WTC11 (cell line): ENCODE results near the gene IFNLR1. TPM values are rescaled to one million over a fixed set of nuclear protein-coding genes. Genes with fewer than 3 reads are reported as not detected.

Experiments
- ATAC-seq: fragments of 200-7000 bp; cut with Tn5 transposase; 2 replicates; pipeline ENCODE4 v1.10.0; 2021; ENCODE audit warnings: mild to moderate bottlenecking, moderate library complexity
- CTCF ChIA-PET: fragments of 300-600 bp; sonication (Branson Sonifier 250); formaldehyde crosslinking; loops from one replicate; lab custom pipeline; 2021; ENCODE audit warnings: antibody characterized with exemption; lab: Charles Lee
- POLR2A ChIA-PET: fragments of 350-600 bp; sonication (Branson Sonifier 250); formaldehyde crosslinking; loops from one replicate; lab custom pipeline; 2021; ENCODE audit warnings: antibody characterized with exemption; lab: Charles Lee
- DNase-seq: peaks from one replicate; pipeline ENCODE4 v3.0.0; 2021; ENCODE audit warnings: low spot score
- H3K27ac Mint-ChIP-seq: 2 replicates; pipeline ENCODE4 v1.8.0; 2021; ENCODE audit warnings: mixed read lengths
- H3K27me3 Mint-ChIP-seq: 2 replicates; pipeline ENCODE4 v1.8.0; 2021; ENCODE audit warnings: low read depth, mild to moderate bottlenecking, moderate library complexity, mixed read lengths
- H3K36me3 Mint-ChIP-seq: 2 replicates; pipeline ENCODE4 v1.8.0; 2021; ENCODE audit warnings: mixed read lengths
- H3K4me1 Mint-ChIP-seq: 2 replicates; pipeline ENCODE4 v1.8.0; 2022; ENCODE audit warnings: mixed read lengths
- H3K4me3 Mint-ChIP-seq: 2 replicates; pipeline ENCODE4 v1.8.0; 2021; ENCODE audit warnings: mild to moderate bottlenecking, moderate library complexity, mixed read lengths
- H3K9me3 Mint-ChIP-seq: 2 replicates; pipeline ENCODE4 v1.8.0; 2021; ENCODE audit warnings: mixed read lengths
- ATF2 ChIP-seq: sonication (generic); formaldehyde crosslinking; IDR thresholded peaks from 2 replicates; pipeline ENCODE4 v1.8.1; 2022; ENCODE audit warnings: low read depth, missing genetic modification reagents, borderline replicate concordance
- ATF6 ChIP-seq: sonication (generic); formaldehyde crosslinking; IDR thresholded peaks from 2 replicates; pipeline ENCODE4 v1.8.1; 2023; ENCODE audit warnings: mild to moderate bottlenecking, missing genetic modification reagents
- CREB1 ChIP-seq: sonication (generic); formaldehyde crosslinking; IDR thresholded peaks from 2 replicates; pipeline ENCODE4 v1.8.0; 2023; ENCODE audit warnings: mild to moderate bottlenecking, missing genetic modification reagents
- KAT7 ChIP-seq: sonication (generic); formaldehyde crosslinking; IDR thresholded peaks from 2 replicates; pipeline ENCODE4 v1.8.1; 2023; ENCODE audit warnings: missing genetic modification reagents, mild to moderate bottlenecking, borderline replicate concordance
- MXD4 ChIP-seq: fragments of 250-450 bp; sonication (Bioruptor Pico); IDR thresholded peaks from 2 replicates; pipeline ENCODE4 v1.8.0; 2021; ENCODE audit warnings: mild to moderate bottlenecking, moderate library complexity, borderline replicate concordance
- MYBL2 ChIP-seq: sonication (generic); formaldehyde crosslinking; IDR thresholded peaks from 2 replicates; pipeline ENCODE4 v1.8.1; 2023; ENCODE audit warnings: mild to moderate bottlenecking, moderate library complexity, missing genetic modification reagents
- NR1H2 ChIP-seq: sonication (generic); formaldehyde crosslinking; IDR thresholded peaks from 2 replicates; pipeline ENCODE4 v1.9.0; 2021; ENCODE audit warnings: mild to moderate bottlenecking, moderate library complexity, missing genetic modification reagents
- NR3C1 ChIP-seq: sonication (generic); formaldehyde crosslinking; conservative IDR thresholded peaks from 2 replicates; pipeline ENCODE4 v1.8.1; 2023; ENCODE audit warnings: low read depth, mild to moderate bottlenecking, missing genetic modification reagents
- OVOL2 ChIP-seq: fragments of 250-450 bp; sonication (Bioruptor Pico); IDR thresholded peaks from 2 replicates; pipeline ENCODE4 v1.9.0; 2021; ENCODE audit warnings: mild to moderate bottlenecking, borderline replicate concordance
- RELA ChIP-seq: sonication (generic); formaldehyde crosslinking; IDR thresholded peaks from 2 replicates; pipeline ENCODE4 v1.8.1; 2022; ENCODE audit warnings: missing genetic modification reagents, mild to moderate bottlenecking, borderline replicate concordance
- RORB ChIP-seq: fragments of 250-450 bp; sonication (Bioruptor Pico); IDR thresholded peaks from 2 replicates; pipeline ENCODE4 v1.9.0; 2021; ENCODE audit warnings: mild to moderate bottlenecking
- STAT6 ChIP-seq: sonication (generic); formaldehyde crosslinking; conservative IDR thresholded peaks from 2 replicates; pipeline ENCODE4 v1.8.1; 2023; ENCODE audit warnings: mild to moderate bottlenecking, low read depth, missing genetic modification reagents, moderate library complexity
- TEAD1 ChIP-seq: sonication (generic); formaldehyde crosslinking; IDR thresholded peaks from 2 replicates; pipeline ENCODE4 v1.8.0; 2022; ENCODE audit warnings: mild to moderate bottlenecking, missing genetic modification reagents
- TEAD4 ChIP-seq: sonication (generic); formaldehyde crosslinking; IDR thresholded peaks from 2 replicates; pipeline ENCODE4 v1.8.0; 2022; ENCODE audit warnings: mild to moderate bottlenecking, missing genetic modification reagents
- TP53 ChIP-seq: sonication (generic); formaldehyde crosslinking; IDR thresholded peaks from 2 replicates; pipeline ENCODE4 v1.8.1; 2023; ENCODE audit warnings: mild to moderate bottlenecking, missing genetic modification reagents
- USF2 ChIP-seq: sonication (generic); formaldehyde crosslinking; IDR thresholded peaks from 2 replicates; pipeline ENCODE4 v1.8.1; 2023; ENCODE audit warnings: mild to moderate bottlenecking, missing genetic modification reagents, moderate library complexity
- ZNF263 ChIP-seq: sonication (generic); formaldehyde crosslinking; IDR thresholded peaks from 2 replicates; pipeline ENCODE4 v1.8.1; 2022; ENCODE audit warnings: low read depth, mild to moderate bottlenecking, moderate library complexity, missing genetic modification reagents
- ZNF416 ChIP-seq: fragments of 250-450 bp; sonication (Bioruptor Pico); IDR thresholded peaks from 2 replicates; pipeline ENCODE4 v1.9.0; 2021; ENCODE audit warnings: mild to moderate bottlenecking, inconsistent platforms
- ZNF532 ChIP-seq: fragments of 250-450 bp; sonication (Bioruptor Pico); IDR thresholded peaks from 2 replicates; pipeline ENCODE4 v1.9.0; 2021; ENCODE audit warnings: mild to moderate bottlenecking, borderline replicate concordance
- total RNA-seq: library from RNA; stranded (reverse); gene quantifications from 3 replicates; pipeline ENCODE4 v1.2.3, GENCODE V29; 2021
- TF ChIP-seq, protein P1 (sequence below): sonication (generic); formaldehyde crosslinking; IDR thresholded peaks from 2 replicates; pipeline ENCODE4 v1.8.0; 2022; ENCODE audit warnings: mild to moderate bottlenecking, missing genetic modification reagents
- TF ChIP-seq, protein P2 (sequence below): sonication (generic); formaldehyde crosslinking; IDR thresholded peaks from 2 replicates; pipeline ENCODE4 v1.8.1; 2023; ENCODE audit warnings: mild to moderate bottlenecking, missing genetic modification reagents, moderate library complexity

Gene IFNLR1
- total RNA-seq, 1 experiment from 2014 or later = 6.6 TPM

DNA sequence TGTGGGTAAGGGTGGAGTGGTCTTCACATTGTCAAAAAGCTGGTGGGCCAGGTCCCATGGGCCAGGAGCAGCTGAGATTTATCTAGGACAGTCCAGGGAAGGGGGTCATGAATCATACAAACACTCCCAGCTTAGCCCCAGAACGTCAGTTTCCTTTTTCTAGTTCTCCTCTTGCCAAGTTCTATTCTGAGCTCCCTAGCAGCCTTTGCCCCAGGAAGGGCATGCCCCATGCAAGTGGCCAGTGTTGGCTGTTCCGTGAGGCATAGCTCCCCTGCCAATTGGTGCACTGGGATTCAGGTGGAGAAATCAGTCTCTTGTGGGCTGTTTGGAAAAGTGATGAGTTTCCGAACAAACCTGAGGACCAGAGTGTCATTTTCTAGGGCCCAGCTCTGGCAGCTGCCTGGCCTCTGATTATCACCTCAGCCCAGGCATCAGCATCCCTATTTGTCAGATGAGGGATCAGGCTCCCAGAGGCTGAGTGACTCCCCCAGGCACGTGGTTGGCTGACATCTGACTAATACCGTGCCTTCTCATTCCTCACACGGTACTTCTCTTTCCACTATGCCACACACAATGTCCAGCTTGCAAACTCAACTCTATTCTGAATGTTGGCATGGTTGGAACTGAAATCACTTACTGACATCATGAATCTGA lies 60.9 kb downstream of the IFNLR1 start:
- peaks cover 17% of the 10 kb centered on the region for H3K9me3 Mint-ChIP-seq
- ATAC-seq = no peak
- TF ChIP-seq ATF2 (CRISPR knock-in tag) (no peak), TP53 (CRISPR knock-in tag) (no peak), ZNF532 (CRISPR knock-in tag) (no peak), TEAD1 (CRISPR knock-in tag) (no peak)
- TF ChIP-seq, protein P1, sequence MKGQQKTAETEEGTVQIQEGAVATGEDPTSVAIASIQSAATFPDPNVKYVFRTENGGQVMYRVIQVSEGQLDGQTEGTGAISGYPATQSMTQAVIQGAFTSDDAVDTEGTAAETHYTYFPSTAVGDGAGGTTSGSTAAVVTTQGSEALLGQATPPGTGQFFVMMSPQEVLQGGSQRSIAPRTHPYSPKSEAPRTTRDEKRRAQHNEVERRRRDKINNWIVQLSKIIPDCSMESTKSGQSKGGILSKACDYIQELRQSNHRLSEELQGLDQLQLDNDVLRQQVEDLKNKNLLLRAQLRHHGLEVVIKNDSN (CRISPR knock-in tag) = no peak
- H3K4me3 Mint-ChIP-seq = no peak overlapping the region
- no peak for DNase-seq
- H3K36me3 Mint-ChIP-seq = peaks cover 15% of the 10 kb centered on the region
- CTCF ChIA-PET = interaction anchor here (0.8 to 1.3 kb wide), 5 partner anchors 11 to 315 kb away, joined by 3 to 4 read pairs (median 3); no protein-coding TSS in a partner anchor
- H3K4me1 Mint-ChIP-seq = peaks cover 12% of the 10 kb centered on the region
- POLR2A ChIA-PET = no interaction called here
- no peak overlapping the region for H3K27ac Mint-ChIP-seq
- no peaks in the 10 kb centered on the region for H3K27me3 Mint-ChIP-seq

DNA sequence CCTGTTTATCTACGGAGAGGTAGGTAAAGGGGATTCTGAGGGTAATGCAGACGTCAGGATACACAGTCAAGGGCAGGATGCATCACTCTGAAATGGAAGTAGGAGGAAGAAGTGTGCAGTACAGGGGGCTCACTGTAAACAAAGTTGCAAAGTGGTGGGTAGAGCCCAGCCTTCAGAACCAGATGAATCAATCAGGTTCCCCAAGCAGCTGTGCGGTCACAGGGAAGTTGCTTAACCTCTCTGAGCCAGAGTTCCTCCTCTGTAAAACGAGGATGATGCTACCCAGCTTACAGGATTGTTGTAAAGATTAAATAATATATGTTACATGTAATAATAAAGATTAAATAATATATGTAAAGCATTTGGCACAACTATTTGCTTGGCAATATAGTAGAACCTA lies 61.6 kb downstream of the IFNLR1 start:
- Mint-ChIP-seq H3K36me3 (peaks cover 9% of the 10 kb centered on the region), H3K4me1 (peaks cover 13% of the 10 kb centered on the region), H3K27me3 (no peaks in the 10 kb centered on the region), H3K9me3 (peaks cover 11% of the 10 kb centered on the region), H3K27ac (no peak overlapping the region)
- ATAC-seq = no peak
- TF ChIP-seq NR1H2 (CRISPR knock-in tag) (no peak), OVOL2 (CRISPR knock-in tag) (no peak), RORB (CRISPR knock-in tag) (no peak), ATF6 (CRISPR knock-in tag) (no peak), ZNF263 (CRISPR knock-in tag) (no peak), MYBL2 (CRISPR knock-in tag) (no peak), NR3C1 (CRISPR knock-in tag) (no peak), TEAD4 (CRISPR knock-in tag) (no peak), MXD4 (CRISPR knock-in tag) (no peak), CREB1 (CRISPR knock-in tag) (no peak), ZNF416 (CRISPR knock-in tag) (no peak), USF2 (CRISPR knock-in tag) (no peak), KAT7 (CRISPR knock-in tag) (no peak), RELA (no peak), STAT6 (CRISPR knock-in tag) (no peak)
- TF ChIP-seq, protein P2, sequence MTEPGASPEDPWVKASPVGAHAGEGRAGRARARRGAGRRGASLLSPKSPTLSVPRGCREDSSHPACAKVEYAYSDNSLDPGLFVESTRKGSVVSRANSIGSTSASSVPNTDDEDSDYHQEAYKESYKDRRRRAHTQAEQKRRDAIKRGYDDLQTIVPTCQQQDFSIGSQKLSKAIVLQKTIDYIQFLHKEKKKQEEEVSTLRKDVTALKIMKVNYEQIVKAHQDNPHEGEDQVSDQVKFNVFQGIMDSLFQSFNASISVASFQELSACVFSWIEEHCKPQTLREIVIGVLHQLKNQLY = no peak
- TF ChIP-seq, all 79 proteins: peak for 0
- H3K4me3 Mint-ChIP-seq = no peak overlapping the region
- no peak for DNase-seq
- ChIA-PET POLR2A (no interaction called here), CTCF (interaction anchor here (0.8 to 1.3 kb wide), 3 partner anchors 13 to 314 kb away, joined by 3 read pairs; no protein-coding TSS in a partner anchor)
